ENCODE results near the gene TSG101. TPM values are rescaled to one million over a fixed set of nuclear protein-coding genes. Genes with fewer than 3 reads are reported as not detected.

The TSG101 gene
- total and polyA plus RNA-seq, 10 of the 15 experiments (the other 5 are each of a cell fraction or from before 2014, with no cell fraction given), result 22.3 to 147 (median 84.9) TPM

DNA sequence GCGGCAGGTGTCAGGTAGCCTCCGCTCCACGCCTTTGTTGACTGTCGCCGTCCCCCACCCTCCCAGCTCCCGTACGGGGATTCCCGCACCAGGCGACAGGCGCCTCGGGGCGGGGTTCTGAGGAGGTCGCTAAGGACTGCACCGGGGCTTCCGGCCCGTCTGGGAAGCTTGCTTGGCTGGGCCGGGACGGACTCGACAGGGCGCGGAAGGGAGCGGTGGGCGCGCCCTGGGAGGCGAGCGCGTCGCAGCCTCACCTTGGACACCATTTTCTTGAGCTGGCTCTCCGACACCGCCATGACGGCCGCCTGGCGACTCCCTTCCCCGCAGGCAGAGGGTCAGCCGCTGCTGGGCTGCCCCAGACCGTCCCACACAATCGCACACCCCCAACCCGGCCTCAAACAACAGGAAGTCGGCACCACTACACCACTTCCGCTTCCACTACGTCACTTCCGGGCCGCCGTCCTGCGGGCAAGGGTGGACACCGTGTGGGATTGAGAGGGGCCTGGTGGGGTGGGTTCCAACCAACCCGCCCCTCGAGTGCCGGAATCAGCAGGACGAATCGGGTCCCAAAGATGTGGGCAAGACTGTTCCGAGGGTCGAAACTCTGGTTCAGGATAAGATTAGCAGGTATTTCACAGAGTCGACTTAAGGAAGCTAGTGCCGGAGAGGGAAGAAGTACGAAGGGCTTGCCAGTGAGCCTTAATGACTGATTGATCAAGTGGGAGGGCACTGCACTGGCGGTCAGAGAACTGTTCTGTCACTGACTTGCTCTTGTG is at the start of gene TSG101 (continued):
- TF ChIP-seq WRNIP1 (IDR thresholded peaks at IDR 0.05; ENCODE audit: borderline replicate concordance, low read depth, low read length), result no peak
- peak; percentile 93 for TF ChIP-seq RUNX3 (IDR thresholded peaks at IDR 0.05; ENCODE audit: low read length)
- TF ChIP-seq CHD1 (IDR thresholded peaks at IDR 0.05; ENCODE audit: low read depth, low read length), result peak; percentile 70; the same call in 1 of the 2 replicates
- no peak for TF ChIP-seq PRDM15 (CRISPR knock-in tag; IDR thresholded peaks at IDR 0.05)
- TF ChIP-seq, protein P1, sequence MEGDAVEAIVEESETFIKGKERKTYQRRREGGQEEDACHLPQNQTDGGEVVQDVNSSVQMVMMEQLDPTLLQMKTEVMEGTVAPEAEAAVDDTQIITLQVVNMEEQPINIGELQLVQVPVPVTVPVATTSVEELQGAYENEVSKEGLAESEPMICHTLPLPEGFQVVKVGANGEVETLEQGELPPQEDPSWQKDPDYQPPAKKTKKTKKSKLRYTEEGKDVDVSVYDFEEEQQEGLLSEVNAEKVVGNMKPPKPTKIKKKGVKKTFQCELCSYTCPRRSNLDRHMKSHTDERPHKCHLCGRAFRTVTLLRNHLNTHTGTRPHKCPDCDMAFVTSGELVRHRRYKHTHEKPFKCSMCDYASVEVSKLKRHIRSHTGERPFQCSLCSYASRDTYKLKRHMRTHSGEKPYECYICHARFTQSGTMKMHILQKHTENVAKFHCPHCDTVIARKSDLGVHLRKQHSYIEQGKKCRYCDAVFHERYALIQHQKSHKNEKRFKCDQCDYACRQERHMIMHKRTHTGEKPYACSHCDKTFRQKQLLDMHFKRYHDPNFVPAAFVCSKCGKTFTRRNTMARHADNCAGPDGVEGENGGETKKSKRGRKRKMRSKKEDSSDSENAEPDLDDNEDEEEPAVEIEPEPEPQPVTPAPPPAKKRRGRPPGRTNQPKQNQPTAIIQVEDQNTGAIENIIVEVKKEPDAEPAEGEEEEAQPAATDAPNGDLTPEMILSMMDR (IDR thresholded peaks at IDR 0.05 in 2 of 3, conservative IDR thresholded peaks at IDR 0.05 in 1 of 3; ENCODE audit: control insufficient read depth in 2 of 3, extremely low read depth in 1 of 3, insufficient read depth in 1 of 3, low read depth in 3 of 3, low read length in 3 of 3), result no peak
- TF ChIP-seq, protein P2, sequence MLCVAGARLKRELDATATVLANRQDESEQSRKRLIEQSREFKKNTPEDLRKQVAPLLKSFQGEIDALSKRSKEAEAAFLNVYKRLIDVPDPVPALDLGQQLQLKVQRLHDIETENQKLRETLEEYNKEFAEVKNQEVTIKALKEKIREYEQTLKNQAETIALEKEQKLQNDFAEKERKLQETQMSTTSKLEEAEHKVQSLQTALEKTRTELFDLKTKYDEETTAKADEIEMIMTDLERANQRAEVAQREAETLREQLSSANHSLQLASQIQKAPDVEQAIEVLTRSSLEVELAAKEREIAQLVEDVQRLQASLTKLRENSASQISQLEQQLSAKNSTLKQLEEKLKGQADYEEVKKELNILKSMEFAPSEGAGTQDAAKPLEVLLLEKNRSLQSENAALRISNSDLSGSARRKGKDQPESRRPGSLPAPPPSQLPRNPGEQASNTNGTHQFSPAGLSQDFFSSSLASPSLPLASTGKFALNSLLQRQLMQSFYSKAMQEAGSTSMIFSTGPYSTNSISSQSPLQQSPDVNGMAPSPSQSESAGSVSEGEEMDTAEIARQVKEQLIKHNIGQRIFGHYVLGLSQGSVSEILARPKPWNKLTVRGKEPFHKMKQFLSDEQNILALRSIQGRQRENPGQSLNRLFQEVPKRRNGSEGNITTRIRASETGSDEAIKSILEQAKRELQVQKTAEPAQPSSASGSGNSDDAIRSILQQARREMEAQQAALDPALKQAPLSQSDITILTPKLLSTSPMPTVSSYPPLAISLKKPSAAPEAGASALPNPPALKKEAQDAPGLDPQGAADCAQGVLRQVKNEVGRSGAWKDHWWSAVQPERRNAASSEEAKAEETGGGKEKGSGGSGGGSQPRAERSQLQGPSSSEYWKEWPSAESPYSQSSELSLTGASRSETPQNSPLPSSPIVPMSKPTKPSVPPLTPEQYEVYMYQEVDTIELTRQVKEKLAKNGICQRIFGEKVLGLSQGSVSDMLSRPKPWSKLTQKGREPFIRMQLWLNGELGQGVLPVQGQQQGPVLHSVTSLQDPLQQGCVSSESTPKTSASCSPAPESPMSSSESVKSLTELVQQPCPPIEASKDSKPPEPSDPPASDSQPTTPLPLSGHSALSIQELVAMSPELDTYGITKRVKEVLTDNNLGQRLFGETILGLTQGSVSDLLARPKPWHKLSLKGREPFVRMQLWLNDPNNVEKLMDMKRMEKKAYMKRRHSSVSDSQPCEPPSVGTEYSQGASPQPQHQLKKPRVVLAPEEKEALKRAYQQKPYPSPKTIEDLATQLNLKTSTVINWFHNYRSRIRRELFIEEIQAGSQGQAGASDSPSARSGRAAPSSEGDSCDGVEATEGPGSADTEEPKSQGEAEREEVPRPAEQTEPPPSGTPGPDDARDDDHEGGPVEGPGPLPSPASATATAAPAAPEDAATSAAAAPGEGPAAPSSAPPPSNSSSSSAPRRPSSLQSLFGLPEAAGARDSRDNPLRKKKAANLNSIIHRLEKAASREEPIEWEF (IDR thresholded peaks at IDR 0.05; ENCODE audit: insufficient replicate concordance, low read depth, low read length), result no peak
- TF ChIP-seq, protein P3, sequence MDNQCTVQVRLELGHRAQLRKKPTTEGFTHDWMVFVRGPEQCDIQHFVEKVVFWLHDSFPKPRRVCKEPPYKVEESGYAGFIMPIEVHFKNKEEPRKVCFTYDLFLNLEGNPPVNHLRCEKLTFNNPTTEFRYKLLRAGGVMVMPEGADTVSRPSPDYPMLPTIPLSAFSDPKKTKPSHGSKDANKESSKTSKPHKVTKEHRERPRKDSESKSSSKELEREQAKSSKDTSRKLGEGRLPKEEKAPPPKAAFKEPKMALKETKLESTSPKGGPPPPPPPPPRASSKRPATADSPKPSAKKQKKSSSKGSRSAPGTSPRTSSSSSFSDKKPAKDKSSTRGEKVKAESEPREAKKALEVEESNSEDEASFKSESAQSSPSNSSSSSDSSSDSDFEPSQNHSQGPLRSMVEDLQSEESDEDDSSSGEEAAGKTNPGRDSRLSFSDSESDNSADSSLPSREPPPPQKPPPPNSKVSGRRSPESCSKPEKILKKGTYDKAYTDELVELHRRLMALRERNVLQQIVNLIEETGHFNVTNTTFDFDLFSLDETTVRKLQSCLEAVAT (IDR thresholded peaks at IDR 0.05), result peak; percentile 76
- peak; percentile 55; the same call in 1 of the 2 replicates for TF ChIP-seq NFIC (IDR thresholded peaks at IDR 0.05; ENCODE audit: low read depth, low read length)
- peak; percentile 44; the same call in 1 of the 2 replicates for TF ChIP-seq BACH1 (IDR thresholded peaks at IDR 0.05; ENCODE audit: borderline replicate concordance)
- TF ChIP-seq MTA3 (IDR thresholded peaks at IDR 0.05; ENCODE audit: borderline replicate concordance, low read length), result no peak; the same call in 1 of the 2 replicates
- TF ChIP-seq SIX5 (IDR thresholded peaks at IDR 0.05; ENCODE audit: low read depth, low read length, severe bottlenecking), result peak; percentile 30
- TF ChIP-seq SIN3A (IDR thresholded peaks at IDR 0.05; ENCODE audit: low read depth, low read length), result 0 out of 2 replicates have a peak, but pooled peaks have one; percentile 87
- peak; percentile 89 for TF ChIP-seq PML (IDR thresholded peaks at IDR 0.05; ENCODE audit: low read length)
- no peak for TF ChIP-seq TCF12 (IDR thresholded peaks at IDR 0.05; ENCODE audit: low read depth, low read length)
- TF ChIP-seq EP300 (IDR thresholded peaks at IDR 0.05; ENCODE audit: borderline replicate concordance in 1 of 2, control insufficient read depth in 1 of 2, low read depth in 2 of 2, low read length in 2 of 2), result peak in 1 of 2 experiments; percentile 15; a peak in 1 of 4 replicates
- TF ChIP-seq CBFB (IDR thresholded peaks at IDR 0.05; ENCODE audit: low read depth), result peak; percentile 94

All from GM12878 (cell line).